LNCaP clone FGC (cell line): Measurements from ENCODE around the gene SPEM1.

Experiments used
- DNase-seq: peaks from one replicate; pipeline ENCODE4 v3.0.0-alpha.2; 2011; ENCODE audit warnings: low read depth
- H3K4me3 ChIP-seq: 2 replicates; pipeline ENCODE4 v1.5.1; 2011; ENCODE audit warnings: mild to moderate bottlenecking, low read depth, low read length, control low read depth
- CTCF ChIP-seq: IDR thresholded peaks from 2 replicates; pipeline ENCODE4 v1.5.1; 2012; ENCODE audit warnings: mild to moderate bottlenecking; ENCODE audit not compliant: control insufficient read depth, insufficient read depth; ENCODE audit errors: extremely low read depth

Gene SPEM1

GRCh38 chr17:7421186-7421585 is 1.1 kb downstream of the SPEM1 start:
- DNase-seq, result no peak
- no peak for TF ChIP-seq CTCF
- no peak overlapping the region for H3K4me3 ChIP-seq

DNA sequence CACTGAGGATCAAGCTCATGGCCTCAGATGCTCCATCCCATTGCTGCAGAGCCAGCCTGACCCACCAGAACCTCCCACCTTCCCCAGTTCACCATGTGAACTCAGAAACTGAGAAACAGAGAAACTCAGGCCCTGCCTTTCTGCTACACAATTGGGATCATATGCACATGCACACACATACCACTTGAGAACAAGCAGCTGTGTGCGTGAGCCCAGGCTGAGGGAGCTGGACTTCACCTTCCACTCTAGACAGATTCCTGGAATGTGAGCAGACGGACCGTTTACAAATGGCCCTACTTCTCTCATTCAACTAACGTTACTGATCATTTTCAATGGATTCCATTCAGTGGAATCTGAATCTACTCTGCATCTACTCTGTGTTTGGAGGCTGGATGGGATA is 3.6 kb downstream of the SPEM1 start:
- no peak overlapping the region for H3K4me3 ChIP-seq
- no peak for TF ChIP-seq CTCF
- DNase-seq, result no peak

GRCh38 chr17:7425316-7425715 is 5.2 kb downstream of the SPEM1 start, which contains the start of gene SPEM2:
SPEM2 (plus strand) TSS chr17:7425616; CDS start chr17:7425689, 73 bp downstream.
- no peak within 1 kb of the TSS for H3K4me3 ChIP-seq
- DNase-seq, result no peak
- TF ChIP-seq CTCF, result no peak

DNA sequence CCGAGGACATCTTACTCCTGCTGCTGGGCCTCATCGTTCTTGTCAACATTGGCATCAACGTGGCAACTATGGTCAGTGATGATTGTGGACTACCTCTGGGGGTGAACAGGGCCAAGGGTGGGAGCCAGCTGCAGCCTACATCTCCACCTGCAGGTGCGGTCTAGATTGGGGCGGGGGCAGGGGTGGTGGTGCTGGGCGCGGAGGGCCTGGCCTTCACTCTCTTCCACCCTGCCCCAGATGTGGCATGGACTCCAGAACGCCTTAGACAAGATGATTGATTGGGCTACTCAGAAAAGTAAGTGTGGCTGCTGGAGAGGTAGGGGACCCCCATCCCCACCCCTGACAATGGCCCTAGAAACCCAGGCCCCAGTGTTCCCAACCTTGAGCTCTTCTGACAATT is 5.6 kb downstream of the SPEM1 start:
- H3K4me3 ChIP-seq, result no peak overlapping the region
- TF ChIP-seq CTCF, result no peak
- DNase-seq, result no peak

GRCh38 chr17:7426203-7426863 is 6.2 kb downstream of the SPEM1 start:
- no peak overlapping the region for H3K4me3 ChIP-seq
- TF ChIP-seq CTCF, result no peak

DNA sequence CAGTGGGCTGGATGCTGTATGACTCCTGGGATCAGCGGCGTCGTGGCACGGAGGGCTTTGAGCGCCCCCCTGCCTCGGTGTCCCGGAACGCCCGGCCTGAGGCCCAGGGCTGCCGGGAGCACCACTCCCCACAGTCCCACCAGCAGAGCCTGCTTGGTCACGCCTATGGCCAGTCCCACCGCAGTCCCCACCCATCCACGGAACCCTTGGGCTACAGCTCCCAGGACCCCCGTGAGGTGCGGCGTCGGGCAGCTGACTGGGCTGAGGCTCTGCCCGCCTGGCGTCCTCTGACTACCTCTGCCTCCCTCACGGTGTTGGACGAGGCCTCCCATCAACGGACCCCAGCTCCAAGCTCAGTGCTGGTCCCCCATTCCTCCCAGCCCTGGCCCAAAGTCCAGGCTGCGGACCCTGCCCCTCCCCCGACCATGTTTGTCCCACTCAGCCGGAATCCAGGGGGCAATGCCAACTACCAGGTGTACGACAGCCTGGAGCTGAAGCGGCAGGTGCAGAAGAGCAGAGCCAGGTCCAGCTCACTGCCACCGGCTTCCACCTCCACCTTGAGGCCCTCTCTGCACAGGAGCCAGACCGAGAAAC is 6.9 kb downstream of the SPEM1 start:
- no peak for DNase-seq
- no peak for TF ChIP-seq CTCF
- no peak overlapping the region for H3K4me3 ChIP-seq

More at GRCh38 chr17:7426203-7426863, 6.2 kb downstream of the SPEM1 start:
- no peak for DNase-seq

- TF ChIP-seq CTCF, result no peak
- DNase-seq, result no peak
- H3K4me3 ChIP-seq, result no peak overlapping the region
Measured at GRCh38 chr17:7427549-7427948, 7.4 kb downstream of the SPEM1 start.
